ENCODE measurements around the gene TNFRSF18.

TNFRSF18 gene

GRCh38 chr1:1218524-1219200 is 12.3 kb upstream of the TNFRSF18 start:
- Histone ChIP-seq H3K9me3 (ENCODE audit: insufficient read depth, low read depth, low read length) (no peaks in the 10 kb centered on the region), H4K20me1 (ENCODE audit: insufficient read depth, low read length, poor library complexity, severe bottlenecking) (peaks cover 4% of the 10 kb centered on the region)

GRCh38 chr1:1217621-1218523 is 11.5 kb upstream of the TNFRSF18 start:
- Histone ChIP-seq H2AFZ (ENCODE audit: low read length) (no peak overlapping the region), H3K9me3 (ENCODE audit: insufficient read depth, low read depth, low read length) (no peaks in the 10 kb centered on the region), H3K4me3 (ENCODE audit: low read length, poor library complexity, severe bottlenecking) (no peak overlapping the region), H3K4me2 (ENCODE audit: low read depth, low read length, poor library complexity, severe bottlenecking) (no peak overlapping the region), H3K4me1 (ENCODE audit: insufficient read depth, low read length, poor library complexity, severe bottlenecking) (peaks cover 24% of the 10 kb centered on the region), H3K27me3 (ENCODE audit: insufficient read depth, low read length, poor library complexity, severe bottlenecking) (no peaks in the 10 kb centered on the region), H3F3A (ENCODE audit: low read depth) (no peaks in the 10 kb centered on the region), H3K9ac (ENCODE audit: low read depth, low read length, poor library complexity, severe bottlenecking) (no peak overlapping the region), H4K20me1 (ENCODE audit: insufficient read depth, low read length, poor library complexity, severe bottlenecking) (peaks cover 4% of the 10 kb centered on the region), H3K9me2 (replicated peaks; ENCODE audit: low read depth, low read length) (no peaks in the 10 kb centered on the region), H3K36me3 (ENCODE audit: insufficient read depth, low read length) (peaks cover 46% of the 10 kb centered on the region; the same call in 1 of the 2 replicates), H3K79me2 (ENCODE audit: insufficient read depth, low read length) (no peaks in the 10 kb centered on the region)
- no peak for TF ChIP-seq EZH2phosphoT487 (IDR thresholded peaks at IDR 0.05; ENCODE audit: borderline replicate concordance)
- no peak for TF ChIP-seq CTCF (conservative IDR thresholded peaks at IDR 0.05; ENCODE audit: low read length)

More at GRCh38 chr1:1218524-1219200, 12.3 kb upstream of the TNFRSF18 start:
- Histone ChIP-seq H3K36me3 (ENCODE audit: insufficient read depth, low read length) (peaks cover 52% of the 10 kb centered on the region; the same call in 1 of the 2 replicates), H3F3A (ENCODE audit: low read depth) (no peaks in the 10 kb centered on the region), H3K9me2 (replicated peaks; ENCODE audit: low read depth, low read length) (no peaks in the 10 kb centered on the region), H3K4me2 (ENCODE audit: low read depth, low read length, poor library complexity, severe bottlenecking) (no peak overlapping the region), H3K27me3 (ENCODE audit: insufficient read depth, low read length, poor library complexity, severe bottlenecking) (no peaks in the 10 kb centered on the region), H2AFZ (ENCODE audit: low read length) (no peak overlapping the region), H3K4me3 (ENCODE audit: low read length, poor library complexity, severe bottlenecking) (no peak overlapping the region), H3K4me1 (ENCODE audit: insufficient read depth, low read length, poor library complexity, severe bottlenecking) (peaks cover 17% of the 10 kb centered on the region), H3K9ac (ENCODE audit: low read depth, low read length, poor library complexity, severe bottlenecking) (no peak overlapping the region), H3K79me2 (ENCODE audit: insufficient read depth, low read length) (no peaks in the 10 kb centered on the region)
- no peak for TF ChIP-seq CTCF (conservative IDR thresholded peaks at IDR 0.05; ENCODE audit: low read length)
- TF ChIP-seq EZH2phosphoT487 (IDR thresholded peaks at IDR 0.05; ENCODE audit: borderline replicate concordance), result no peak

GRCh38 chr1:1216770-1217620 is 10.6 kb upstream of the TNFRSF18 start:
- no peak for TF ChIP-seq EZH2phosphoT487 (IDR thresholded peaks at IDR 0.05; ENCODE audit: borderline replicate concordance)
- no peak for TF ChIP-seq CTCF (conservative IDR thresholded peaks at IDR 0.05; ENCODE audit: low read length)
- Histone ChIP-seq H3K9ac (ENCODE audit: low read depth, low read length, poor library complexity, severe bottlenecking) (no peak overlapping the region), H2AFZ (ENCODE audit: low read length) (no peak overlapping the region), H3K9me3 (ENCODE audit: insufficient read depth, low read depth, low read length) (no peaks in the 10 kb centered on the region), H3K36me3 (ENCODE audit: insufficient read depth, low read length) (peaks cover 41% of the 10 kb centered on the region; the same call in 1 of the 2 replicates), H3K27me3 (ENCODE audit: insufficient read depth, low read length, poor library complexity, severe bottlenecking) (no peaks in the 10 kb centered on the region), H3K79me2 (ENCODE audit: insufficient read depth, low read length) (peaks cover 2% of the 10 kb centered on the region; the same call in 1 of the 2 replicates), H3K9me2 (replicated peaks; ENCODE audit: low read depth, low read length) (no peaks in the 10 kb centered on the region), H3F3A (ENCODE audit: low read depth) (no peaks in the 10 kb centered on the region), H4K20me1 (ENCODE audit: insufficient read depth, low read length, poor library complexity, severe bottlenecking) (peaks cover 4% of the 10 kb centered on the region), H3K4me3 (ENCODE audit: low read length, poor library complexity, severe bottlenecking) (no peak overlapping the region), H3K4me1 (ENCODE audit: insufficient read depth, low read length, poor library complexity, severe bottlenecking) (peaks cover 24% of the 10 kb centered on the region), H3K4me2 (ENCODE audit: low read depth, low read length, poor library complexity, severe bottlenecking) (no peak overlapping the region)
